ENCODE measurements around the gene CAPN10.

GRCh38 chr2:240629619-240629967 lies 43.1 kb downstream of the CAPN10 start:
- TF ChIP-seq CTCF (IDR thresholded peaks at IDR 0.05; ENCODE audit: insufficient read depth, low read depth, low read length) (no peak), EZH2 (IDR thresholded peaks at IDR 0.05; ENCODE audit: insufficient read depth, low read length) (no peak)
